Colonic mucosa (tissue), 4 donors: ENCODE results near the gene HNRNPAB. TPM values are rescaled to one million over a fixed set of nuclear protein-coding genes. Genes with fewer than 3 reads are reported as not detected.
"Not testable (repeated sequence)": the region's sequence is repeated elsewhere in the genome, so short reads cannot be mapped to it uniquely, and the experiment has no call there.

ENCODE experiments used
- DNase-seq: peaks from one replicate; pipeline ENCODE4 v3.0.0-alpha.2; 2020
- H3K27ac ChIP-seq: fragments of 200-600 bp; one replicate; pipeline ENCODE4 v1.8.0; 2021
- H3K27me3 ChIP-seq: fragments of 200-600 bp; one replicate; pipeline ENCODE4 v1.8.0; 2021
- H3K36me3 ChIP-seq: fragments of 200-600 bp; one replicate; pipeline ENCODE4 v1.8.0; 2021
- H3K4me1 ChIP-seq: fragments of 200-600 bp; one replicate; pipeline ENCODE4 v1.8.0; 2021; ENCODE audit warnings: mild to moderate bottlenecking
- H3K4me3 ChIP-seq: fragments of 200-600 bp; one replicate; pipeline ENCODE4 v1.8.0; 2021
- H3K9ac ChIP-seq, 2 donors: one replicate each; pipeline ENCODE4 v1.7.0; 2013; ENCODE audit warnings: control low read depth in 2 of 2, low read depth in 2 of 2, low read length in 2 of 2
- H3K9me3 ChIP-seq: fragments of 200-600 bp; one replicate; pipeline ENCODE4 v1.8.0; 2021
- CTCF ChIP-seq: fragments of 200-600 bp; IDR thresholded peaks from one replicate; pipeline ENCODE4 v1.8.0; 2022; ENCODE audit warnings: antibody characterized with exemption, mild to moderate bottlenecking
- intact Hi-C: fragments of 100-400 bp; cut with DNase I; formaldehyde crosslinking; loops from one replicate; pipeline ENCODE4 v1.14.1; 2022
- total RNA-seq, 2 donors: library from RNA; stranded (reverse); fragmentation: NEBNext Ultra II Directional in 1 of 2; extraction: Animal tissue kit (Norgen Biotek cat#: 25700) in 1 of 2; gene quantifications; one replicate each; pipeline ENCODE4 v1.2.1, GENCODE V29; 2021
- donor health status: healthy.
- donor health status: DM: no; HTN: no; CAD: no.
- donor health status: DM: no; HTN: no; CAD: no.

Gene HNRNPAB
- total RNA-seq, 2 donors from 2014 or later = 286 to 385 TPM

- Histone ChIP-seq H3K9me3 (no peaks in the 10 kb centered on the region), H3K4me3 (no peak overlapping the region), H3K4me1 (no peaks in the 10 kb centered on the region), H3K9ac (no peak overlapping the region), H3K27ac (no peak overlapping the region), H3K27me3 (no peaks in the 10 kb centered on the region), H3K36me3 (no peaks in the 10 kb centered on the region)
- intact Hi-C loops = no loop called here
- no peak for TF ChIP-seq CTCF
- DNase-seq = no peak
Observed at GRCh38 chr5:178247481-178248456, 43.4 kb downstream of the HNRNPAB start.

GRCh38 chr5:178248750-178249149 lies 44.4 kb downstream of the HNRNPAB start:
- no peak overlapping the region for H3K27ac ChIP-seq
- no peaks in the 10 kb centered on the region for H3K4me1 ChIP-seq
- no peak for TF ChIP-seq CTCF
- intact Hi-C loops = no loop called here
- no peak overlapping the region for H3K4me3 ChIP-seq
- no peak overlapping the region for H3K9ac ChIP-seq
- H3K9me3 ChIP-seq = no peaks in the 10 kb centered on the region
- no peak for DNase-seq
- H3K36me3 ChIP-seq = no peaks in the 10 kb centered on the region
- no peaks in the 10 kb centered on the region for H3K27me3 ChIP-seq

- intact Hi-C loops = no loop called here
- Histone ChIP-seq H3K27me3 (no peaks in the 10 kb centered on the region), H3K9me3 (no peaks in the 10 kb centered on the region), H3K4me1 (no peaks in the 10 kb centered on the region), H3K27ac (no peak overlapping the region), H3K36me3 (no peaks in the 10 kb centered on the region), H3K9ac (no peak overlapping the region), H3K4me3 (no peak overlapping the region)
- TF ChIP-seq CTCF = no peak
- no peak for DNase-seq
Observed at GRCh38 chr5:178249191-178249989, 45.1 kb downstream of the HNRNPAB start.

GRCh38 chr5:178250263-178250662 lies 45.9 kb downstream of the HNRNPAB start:
- TF ChIP-seq CTCF = no peak
- intact Hi-C loops = no loop called here
- no peak overlapping the region for H3K27ac ChIP-seq
- no peaks in the 10 kb centered on the region for H3K9me3 ChIP-seq
- no peaks in the 10 kb centered on the region for H3K4me1 ChIP-seq
- no peak overlapping the region for H3K9ac ChIP-seq
- H3K4me3 ChIP-seq = no peak overlapping the region
- DNase-seq = no peak
- H3K27me3 ChIP-seq = no peaks in the 10 kb centered on the region
- H3K36me3 ChIP-seq = no peaks in the 10 kb centered on the region

DNA sequence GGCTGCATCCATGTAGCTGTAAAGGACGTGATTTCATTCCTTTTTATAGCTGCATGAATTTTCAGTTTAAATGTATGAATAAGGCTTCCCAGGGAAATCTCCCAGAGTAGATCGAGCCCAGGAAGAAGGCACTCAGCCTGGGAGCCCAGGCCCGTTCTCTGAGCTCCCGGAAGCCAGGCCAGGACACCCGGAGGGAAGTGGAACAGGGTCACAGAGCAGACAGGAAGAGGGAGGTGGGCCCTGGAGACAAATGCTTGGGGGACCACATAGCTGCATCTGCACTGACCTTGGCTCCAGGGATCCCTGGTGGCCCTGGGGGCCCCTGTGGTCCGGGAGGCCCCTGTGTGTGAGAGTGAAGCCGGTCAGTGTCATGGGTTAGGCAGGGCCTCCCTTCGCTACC lies 47.9 kb downstream of the HNRNPAB start:
- intact Hi-C loops = no loop called here
- DNase-seq = no peak
- Histone ChIP-seq H3K4me3 (no peak overlapping the region), H3K4me1 (no peaks in the 10 kb centered on the region), H3K9me3 (no peaks in the 10 kb centered on the region), H3K27me3 (no peaks in the 10 kb centered on the region), H3K36me3 (no peaks in the 10 kb centered on the region), H3K27ac (no peak overlapping the region), H3K9ac (no peak overlapping the region)
- TF ChIP-seq CTCF = no peak

GRCh38 chr5:178253632-178254031 lies 49.3 kb downstream of the HNRNPAB start:
- peak; percentile 45 for DNase-seq
- H3K9me3 ChIP-seq, H3K4me1 ChIP-seq, H3K9ac ChIP-seq, intact Hi-C loops, H3K27me3 ChIP-seq, H3K36me3 ChIP-seq, H3K4me3 ChIP-seq, H3K27ac ChIP-seq: not testable (repeated sequence)
